Neural cell (in vitro differentiated cells): ENCODE results near the gene LRRIQ3.

ENCODE experiments used
- EP300 ChIP-seq: fragments of 450-650 bp; conservative IDR thresholded peaks from 2 replicates; pipeline ENCODE4 v1.6.1; 2014; ENCODE audit warnings: antibody characterized with exemption, mild to moderate bottlenecking, moderate library complexity; ENCODE audit not compliant: poor library complexity, severe bottlenecking
- EZH2 ChIP-seq: fragments of 200-600, 300-800 bp; shearing (Covaris generic), sonication (generic); IDR thresholded peaks from 2 replicates; pipeline ENCODE4 v1.6.1; 2014; ENCODE audit warnings: antibody characterized with exemption, low read length, borderline replicate concordance, mild to moderate bottlenecking; ENCODE audit not compliant: insufficient read depth, poor library complexity, severe bottlenecking
- MXI1 ChIP-seq: fragments of 450-650 bp; conservative IDR thresholded peaks from 2 replicates; pipeline ENCODE4 v1.6.1; 2014; ENCODE audit warnings: antibody characterized with exemption, mild to moderate bottlenecking; ENCODE audit not compliant: poor library complexity, severe bottlenecking
- POLR2AphosphoS5 ChIP-seq: IDR thresholded peaks from 2 replicates; pipeline ENCODE4 v1.6.1; 2012
- RAD21 ChIP-seq: fragments of 450-650 bp; conservative IDR thresholded peaks from 2 replicates; pipeline ENCODE4 v1.6.1; 2014; ENCODE audit warnings: antibody characterized with exemption, mild to moderate bottlenecking, moderate library complexity
- REST ChIP-seq: IDR thresholded peaks from 2 replicates; pipeline ENCODE4 v1.6.1; 2012; ENCODE audit warnings: borderline replicate concordance
- TF ChIP-seq, protein P1 (sequence below): fragments of 450-650 bp; IDR thresholded peaks from 2 replicates; pipeline ENCODE4 v1.5.1; 2014; ENCODE audit warnings: antibody characterized with exemption, mild to moderate bottlenecking, moderate library complexity; ENCODE audit not compliant: poor library complexity, severe bottlenecking

GRCh38 chr1:74235153-74235552 is 37.2 kb upstream of the LRRIQ3 start, which contains the start of gene TNNI3K:
- no peak for TF ChIP-seq REST
- TF ChIP-seq, protein P1, sequence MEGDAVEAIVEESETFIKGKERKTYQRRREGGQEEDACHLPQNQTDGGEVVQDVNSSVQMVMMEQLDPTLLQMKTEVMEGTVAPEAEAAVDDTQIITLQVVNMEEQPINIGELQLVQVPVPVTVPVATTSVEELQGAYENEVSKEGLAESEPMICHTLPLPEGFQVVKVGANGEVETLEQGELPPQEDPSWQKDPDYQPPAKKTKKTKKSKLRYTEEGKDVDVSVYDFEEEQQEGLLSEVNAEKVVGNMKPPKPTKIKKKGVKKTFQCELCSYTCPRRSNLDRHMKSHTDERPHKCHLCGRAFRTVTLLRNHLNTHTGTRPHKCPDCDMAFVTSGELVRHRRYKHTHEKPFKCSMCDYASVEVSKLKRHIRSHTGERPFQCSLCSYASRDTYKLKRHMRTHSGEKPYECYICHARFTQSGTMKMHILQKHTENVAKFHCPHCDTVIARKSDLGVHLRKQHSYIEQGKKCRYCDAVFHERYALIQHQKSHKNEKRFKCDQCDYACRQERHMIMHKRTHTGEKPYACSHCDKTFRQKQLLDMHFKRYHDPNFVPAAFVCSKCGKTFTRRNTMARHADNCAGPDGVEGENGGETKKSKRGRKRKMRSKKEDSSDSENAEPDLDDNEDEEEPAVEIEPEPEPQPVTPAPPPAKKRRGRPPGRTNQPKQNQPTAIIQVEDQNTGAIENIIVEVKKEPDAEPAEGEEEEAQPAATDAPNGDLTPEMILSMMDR = no peak
- no peak for TF ChIP-seq EP300
- TF ChIP-seq EZH2 = no peak
- no peak for TF ChIP-seq POLR2AphosphoS5
- no peak for TF ChIP-seq RAD21
- TF ChIP-seq MXI1 = no peak
